GM21576 (cell line): ENCODE measurements around the gene HSPB6.

Experiments
- ATAC-seq: cut with Tn5 transposase; IDR thresholded peaks from one replicate; pipeline ENCODE4 v1.9.1; 2021; ENCODE audit warnings: mild to moderate bottlenecking, moderate library complexity; ENCODE audit not compliant: unreplicated experiment

The HSPB6 gene

DNA sequence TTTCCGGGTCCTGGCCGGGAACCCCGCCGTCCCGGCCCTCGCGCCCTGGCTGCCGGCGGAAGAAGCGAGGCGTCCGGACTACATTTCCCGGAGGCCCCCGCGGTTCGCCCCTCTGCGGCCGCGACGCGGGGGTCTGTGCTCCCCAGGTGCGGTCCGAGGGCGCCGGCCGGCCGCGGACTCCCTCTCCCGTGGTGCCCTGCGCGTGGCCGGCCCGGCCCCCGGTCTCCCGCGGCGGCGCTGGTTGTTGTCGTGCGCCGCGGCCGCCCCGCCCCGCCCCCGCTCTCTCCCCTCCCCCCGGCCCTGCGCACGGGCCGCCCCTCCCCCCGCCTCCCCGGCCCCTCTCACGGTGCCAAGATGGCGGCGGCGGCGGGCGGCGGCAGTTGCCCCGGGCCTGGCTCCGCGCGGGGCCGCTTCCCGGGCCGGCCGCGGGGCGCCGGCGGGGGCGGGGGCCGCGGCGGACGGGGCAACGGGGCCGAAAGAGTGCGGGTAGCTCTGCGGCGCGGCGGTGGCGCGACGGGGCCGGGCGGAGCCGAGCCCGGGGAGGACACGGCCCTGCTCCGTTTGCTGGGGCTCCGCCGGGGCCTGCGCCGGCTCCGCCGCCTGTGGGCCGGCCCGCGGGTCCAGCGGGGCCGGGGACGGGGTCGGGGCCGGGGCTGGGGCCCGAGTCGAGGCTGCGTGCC is 39.0 kb downstream of the HSPB6 start, which contains the start of gene KMT2B:
Gene KMT2B (plus strand): TSS at position 339 of the 680 bp plus-strand sequence. CDS start 16 bp downstream, at position 355.
- peak; percentile 1 for ATAC-seq

DNA sequence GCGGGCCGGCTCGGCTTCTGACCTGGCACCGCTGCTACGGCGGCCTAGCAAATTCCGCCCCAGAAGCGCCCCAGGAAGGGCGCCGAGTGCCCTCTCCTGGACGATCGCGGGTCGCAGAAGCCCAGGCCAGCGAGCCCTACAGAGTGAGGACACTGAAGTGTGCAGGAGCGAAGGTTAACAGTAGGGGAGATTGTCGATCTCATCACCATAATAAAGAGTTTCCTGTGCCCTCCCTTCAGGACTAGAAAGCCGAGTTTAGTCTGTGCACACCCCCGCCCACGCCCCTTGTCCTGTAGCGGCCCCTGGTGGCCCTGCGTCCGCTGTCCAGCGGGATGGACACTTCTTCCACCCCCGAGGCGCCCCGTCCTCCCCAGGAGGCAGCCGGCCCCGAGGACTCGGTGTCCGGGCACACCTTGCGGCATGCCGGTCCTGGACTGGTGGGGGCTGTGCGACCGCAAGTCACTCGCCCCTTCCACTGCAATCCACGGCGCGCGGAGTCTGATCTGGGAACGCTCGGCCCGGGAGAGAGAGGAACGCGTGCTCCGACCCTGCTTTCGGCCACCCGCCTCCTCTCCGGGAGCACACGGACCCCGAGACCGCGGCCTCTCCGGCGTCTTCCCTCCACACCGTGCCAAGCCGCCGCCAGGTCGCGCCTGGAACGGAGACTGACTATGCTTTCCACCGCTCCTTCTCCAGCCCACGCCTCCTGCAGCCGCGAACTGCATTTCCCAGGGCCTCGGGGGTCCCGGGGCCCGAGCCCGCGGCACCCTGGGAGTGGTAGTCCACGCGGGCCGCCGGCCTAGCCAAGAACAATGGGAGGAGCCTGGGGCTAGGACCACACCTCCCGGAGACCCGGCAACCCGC is 39.8 kb downstream of the HSPB6 start:
- ATAC-seq, result peak; percentile 55

- ATAC-seq, result no peak
Observed at GRCh38 chr19:35715981-35716800, 40.6 kb downstream of the HSPB6 start.

DNA sequence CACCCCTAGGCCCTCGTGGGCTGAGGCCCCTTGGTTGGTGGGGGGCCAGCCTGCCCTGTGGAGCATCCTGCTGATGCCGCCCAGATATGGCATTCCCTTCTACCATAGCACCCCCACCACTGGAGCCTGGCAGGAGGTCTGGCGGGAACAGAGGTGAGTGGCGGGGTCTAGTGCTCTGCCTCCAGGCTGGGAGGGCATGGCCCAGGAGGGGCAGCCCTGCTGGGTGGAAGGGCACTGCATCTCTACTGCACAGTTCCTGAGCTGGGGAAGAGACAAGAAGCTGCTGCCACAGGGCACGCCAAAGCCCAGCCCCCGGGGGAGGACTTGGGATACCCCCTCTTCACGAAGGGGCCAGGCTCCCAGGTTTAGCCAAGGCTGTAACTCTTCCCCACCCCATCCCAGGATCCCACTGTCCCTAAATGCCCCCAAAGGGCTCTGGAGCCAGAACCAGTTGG is 41.4 kb downstream of the HSPB6 start:
- no peak for ATAC-seq

DNA sequence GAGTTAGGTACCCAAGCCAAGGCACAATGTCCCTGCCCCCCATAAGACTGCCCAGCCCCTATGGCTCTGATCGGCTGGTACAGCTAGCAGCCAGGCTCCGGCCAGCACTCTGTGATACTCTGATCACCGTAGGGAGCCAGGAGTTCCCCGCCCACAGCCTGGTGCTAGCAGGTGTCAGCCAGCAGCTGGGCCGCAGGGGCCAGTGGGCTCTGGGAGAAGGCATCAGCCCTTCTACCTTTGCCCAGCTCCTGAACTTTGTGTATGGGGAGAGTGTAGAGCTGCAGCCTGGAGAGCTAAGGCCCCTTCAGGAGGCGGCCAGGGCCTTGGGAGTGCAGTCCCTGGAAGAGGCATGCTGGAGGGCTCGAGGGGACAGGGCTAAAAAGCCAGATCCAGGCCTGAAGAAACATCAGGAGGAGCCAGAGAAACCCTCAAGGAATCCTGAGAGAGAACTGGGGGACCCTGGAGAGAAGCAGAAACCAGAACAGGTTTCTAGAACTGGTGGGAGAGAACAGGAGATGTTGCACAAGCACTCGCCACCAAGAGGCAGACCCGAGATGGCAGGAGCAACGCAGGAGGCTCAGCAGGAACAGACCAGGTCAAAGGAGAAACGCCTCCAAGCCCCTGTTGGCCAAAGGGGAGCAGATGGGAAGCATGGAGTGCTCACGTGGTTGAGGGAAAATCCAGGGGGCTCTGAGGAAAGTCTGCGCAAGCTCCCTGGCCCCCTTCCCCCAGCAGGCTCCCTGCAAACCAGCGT is 42.1 kb downstream of the HSPB6 start:
- no peak for ATAC-seq

DNA sequence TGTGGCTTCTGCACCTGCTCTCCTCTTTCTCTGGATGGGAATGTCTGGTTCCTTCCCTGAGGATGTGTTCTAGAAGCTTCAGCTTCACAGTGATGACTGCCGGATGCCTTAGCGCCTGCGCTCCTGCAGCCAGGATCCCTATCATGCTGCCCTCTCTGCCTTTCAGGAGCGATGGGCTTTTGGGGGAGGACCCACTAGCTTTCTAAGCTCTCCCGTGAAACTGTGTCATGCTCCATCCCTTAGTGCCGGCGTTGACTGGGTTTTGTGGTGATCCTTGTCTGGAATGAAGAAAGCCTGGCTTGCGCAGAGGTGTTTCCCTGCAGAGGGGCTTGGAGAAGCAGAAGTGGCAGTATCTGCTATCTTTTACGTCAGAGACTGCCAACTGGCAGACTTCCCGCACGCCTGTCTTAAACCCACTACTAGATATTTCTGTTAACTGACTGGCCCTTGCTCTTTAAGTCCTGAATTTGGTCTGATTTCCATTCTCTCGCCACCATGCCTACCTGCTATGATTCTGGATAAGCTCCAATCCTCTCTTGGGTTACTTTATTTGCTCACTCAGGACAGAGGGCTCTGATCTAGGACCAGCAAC is 42.8 kb downstream of the HSPB6 start:
- ATAC-seq, result no peak

DNA sequence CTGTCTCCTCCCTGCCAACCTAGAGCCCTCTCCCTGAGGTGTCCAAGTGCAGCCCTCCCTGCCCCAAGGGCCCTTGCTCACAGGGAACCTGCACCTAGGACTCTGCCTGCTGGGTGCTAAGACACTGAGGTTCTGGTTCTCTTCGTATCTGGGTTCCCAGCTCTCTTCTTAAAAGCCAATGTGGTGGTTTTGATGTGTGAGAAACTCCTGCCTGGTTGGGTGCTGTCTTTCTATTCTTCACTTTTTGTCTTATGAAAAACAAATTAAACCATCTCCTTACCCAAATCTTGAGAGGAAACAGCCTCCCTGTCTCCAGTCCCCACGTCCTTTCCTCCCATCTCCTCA is 43.4 kb downstream of the HSPB6 start:
- no peak for ATAC-seq

GRCh38 chr19:35712567-35713505 is 44.0 kb downstream of the HSPB6 start:
- no peak for ATAC-seq

- ATAC-seq, result peak; percentile 31
Observed at GRCh38 chr19:35710784-35711723, 45.8 kb downstream of the HSPB6 start.

DNA sequence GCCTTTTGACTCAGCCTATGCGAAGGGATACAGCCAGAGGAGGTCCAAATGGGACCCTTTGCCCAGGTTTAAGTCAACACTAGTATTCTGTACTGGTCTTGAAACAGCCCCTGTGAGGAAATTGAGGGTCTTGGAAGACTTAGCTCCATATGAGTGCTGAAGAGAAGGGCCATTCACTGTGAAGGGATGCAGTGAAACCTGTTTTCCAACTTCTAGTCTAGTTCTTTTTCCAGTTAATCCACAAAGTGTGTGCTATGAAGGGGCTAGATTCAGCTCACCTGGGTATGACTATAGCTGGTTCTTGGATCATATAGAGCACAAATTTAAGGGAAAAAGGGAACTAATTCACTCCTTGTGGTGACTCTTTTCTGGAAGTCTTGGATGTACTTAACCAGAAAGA is 48.4 kb downstream of the HSPB6 start:
- no peak for ATAC-seq
